Erythroblast (primary cell): ENCODE data around the gene TRAPPC1.

Experiments
- GATA1 ChIP-seq: IDR thresholded peaks from 2 replicates; pipeline ENCODE4 v1.6.1; 2011; ENCODE audit warnings: low read depth, mild to moderate bottlenecking, control low read depth, low read length, moderate library complexity
- POLR2A ChIP-seq: IDR thresholded peaks from 2 replicates; pipeline ENCODE4 v1.6.1; 2011; ENCODE audit warnings: mild to moderate bottlenecking, low read length

DNA sequence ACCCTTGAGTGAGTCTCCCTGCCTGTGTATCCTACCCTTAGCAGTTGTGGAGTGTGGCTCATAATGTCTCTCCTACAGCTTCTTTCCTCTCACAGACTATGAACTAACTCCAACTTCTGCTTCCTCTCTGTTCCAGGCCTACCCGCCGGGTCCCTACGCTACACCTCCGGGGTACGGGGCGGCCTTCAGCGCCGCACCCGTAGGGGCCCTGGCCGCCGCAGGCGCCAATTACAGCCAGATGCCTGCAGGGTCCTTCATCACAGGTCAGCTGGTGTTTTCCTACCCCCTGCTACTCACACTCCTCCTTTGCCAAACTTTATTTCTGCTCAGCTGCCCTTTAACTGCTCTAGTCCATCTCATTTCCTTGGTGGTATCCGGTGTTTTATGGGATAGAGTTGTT, 21.0 kb downstream of the TRAPPC1 start:
- TF ChIP-seq POLR2A (no peak), GATA1 (no peak)
